Mucosa of descending colon (tissue), 3 donors: Measurements from ENCODE around the gene STOML2. TPM values are rescaled to one million over a fixed set of nuclear protein-coding genes. Genes with fewer than 3 reads are reported as not detected.

Experiments used
- total RNA-seq, 3 donors: library from RNA; stranded (reverse); fragmentation: NEBNext Ultra II Directional in 2 of 3; extraction: Animal tissue kit (Norgen Biotek cat#: 25700) in 2 of 3; gene quantifications; one replicate each; pipeline versions ENCODE4 v1.2.1 to v1.2.4, GENCODE V29; 2021 to 2023
- donor health status: DM: no; HTN: no; CAD: no; lungs with moderate emphysema.
- donor health status: DM: no; HTN: no; CAD: no.
- donor health status: DM: no; HTN: yes; CAD: no.

STOML2 gene
- total RNA-seq, 3 donors from 2014 or later: 96.3 to 109 (median 100) TPM

Other genes starting within 250 kb of the STOML2 start
- 1 to 10 TPM in 1 of 3 donors, under 1 TPM in 1, not detected in 1; 0.55 to 1.3 TPM for gene PHF24, start 144.8 kb downstream of the STOML2 start, total RNA-seq
- gene DNAJB5, start 113.4 kb downstream of the STOML2 start, total RNA-seq: 10 to 100 TPM in 1 of 3 donors, 1 to 10 TPM in 2; 1.2 to 32.9 (median 5.8) TPM
- gene VCP, start 30.5 kb downstream of the STOML2 start, total RNA-seq: 100 to 1,000 TPM; 150 to 193 (median 174) TPM
- gene FANCG, start 23.2 kb downstream of the STOML2 start, total RNA-seq: 10 to 100 TPM; 19.0 to 22.7 (median 20.7) TPM
- gene PIGO, start 6.5 kb downstream of the STOML2 start, total RNA-seq: 10 to 100 TPM; 22.3 to 35.8 (median 32.9) TPM
- 10 to 100 TPM; 32.3 to 35.0 (median 32.9) TPM for gene ATOSB, start 12.7 kb upstream of the STOML2 start, total RNA-seq
- 10 to 100 TPM; 42.9 to 68.2 (median 50.9) TPM for gene UNC13B, start 58.9 kb upstream of the STOML2 start, total RNA-seq